Activated CD4-positive, alpha-beta T cell treated with anti-CD3 and anti-CD28 coated beads for 24 hours (primary cell): ENCODE data around the gene MRGPRX2.

Experiments used
- DNase-seq, 2 donors: peaks; one replicate each; pipeline ENCODE4 v3.0.0-alpha.2; 2020; ENCODE audit warnings: low read depth in 2 of 2

MRGPRX2 gene

DNA sequence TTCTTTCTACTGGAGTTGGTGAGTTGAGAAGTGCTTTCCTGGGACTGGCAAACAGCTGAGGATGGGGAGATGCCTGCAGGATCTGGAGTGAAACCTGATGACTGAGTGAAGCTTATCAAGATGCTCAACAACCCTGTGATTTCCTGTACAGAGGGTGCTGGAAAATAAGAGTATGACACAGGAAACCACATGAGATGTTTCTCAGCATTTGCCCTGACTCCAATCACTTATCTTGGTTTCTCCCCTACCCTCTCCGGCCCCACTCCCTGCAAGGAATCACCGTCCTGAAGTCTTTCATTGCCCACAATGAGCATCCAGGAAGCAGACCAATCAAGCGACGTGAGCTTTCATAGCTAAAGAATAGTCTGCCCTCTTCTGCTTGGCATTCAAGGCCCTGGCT lies at the start of gene MRGPRX2:
TSS of gene MRGPRX2 (minus strand) at position 89 of the 400 bp plus-strand sequence. CDS start 4,315 bp downstream, outside the sequence.
- no peak for DNase-seq

DNA sequence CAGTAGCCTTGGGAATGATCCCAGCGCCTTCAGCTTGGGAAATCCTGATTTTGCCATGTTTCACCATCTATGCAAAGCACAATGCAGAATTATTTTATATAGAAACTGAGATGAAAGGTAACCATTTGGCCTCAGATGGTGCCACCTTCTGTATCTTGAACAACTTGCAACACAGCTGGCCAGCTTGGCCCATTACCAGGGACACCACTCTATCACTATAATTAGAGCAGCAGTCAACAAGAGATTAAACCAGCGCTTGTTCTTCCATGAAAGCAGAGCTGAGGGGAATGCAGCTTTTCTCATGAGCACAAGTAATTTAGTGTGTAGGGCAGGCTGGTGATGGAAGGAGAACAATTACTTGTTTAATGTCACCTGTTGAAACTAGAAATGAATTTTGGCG lies 49.8 kb upstream of the MRGPRX2 start:
- DNase-seq = no peak

DNA sequence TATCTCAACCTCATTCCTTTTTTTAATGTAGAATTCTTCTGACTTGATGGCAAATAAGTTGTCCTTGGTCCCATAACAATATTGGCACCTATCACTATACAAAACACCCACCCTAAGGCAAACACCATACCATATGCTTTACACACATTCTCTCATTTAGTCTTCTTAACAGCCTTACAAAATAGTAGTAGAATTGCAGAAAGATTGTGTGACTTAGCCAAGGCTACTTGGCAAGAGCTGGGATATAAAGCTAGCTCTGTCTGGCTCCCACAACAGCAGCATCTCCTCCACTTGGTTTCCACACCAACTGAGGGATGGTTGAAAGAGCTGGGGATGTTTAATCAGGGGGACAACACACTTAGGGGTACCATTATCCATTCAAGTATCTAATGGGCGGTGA lies 46.6 kb upstream of the MRGPRX2 start:
- DNase-seq = no peak

DNA sequence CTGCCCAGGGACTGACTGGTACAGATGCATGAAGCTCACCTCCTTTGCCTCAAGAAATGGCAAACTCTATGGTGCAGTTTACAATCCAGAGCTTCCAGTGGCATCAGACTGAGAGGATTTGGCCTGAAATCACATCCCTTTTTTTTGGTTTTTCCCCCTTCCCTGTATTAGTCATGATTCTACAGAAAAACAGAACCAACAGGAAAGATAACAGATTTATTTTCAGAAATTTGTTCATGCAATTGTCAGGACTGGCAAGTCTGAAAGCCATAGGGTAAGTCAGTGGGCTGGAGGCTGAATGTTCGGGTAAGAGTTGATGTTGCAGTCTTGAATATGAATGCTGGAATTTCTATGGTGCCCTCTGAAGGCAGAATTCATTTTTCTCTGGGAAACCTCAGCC lies 44.5 kb upstream of the MRGPRX2 start:
- no peak for DNase-seq

DNA sequence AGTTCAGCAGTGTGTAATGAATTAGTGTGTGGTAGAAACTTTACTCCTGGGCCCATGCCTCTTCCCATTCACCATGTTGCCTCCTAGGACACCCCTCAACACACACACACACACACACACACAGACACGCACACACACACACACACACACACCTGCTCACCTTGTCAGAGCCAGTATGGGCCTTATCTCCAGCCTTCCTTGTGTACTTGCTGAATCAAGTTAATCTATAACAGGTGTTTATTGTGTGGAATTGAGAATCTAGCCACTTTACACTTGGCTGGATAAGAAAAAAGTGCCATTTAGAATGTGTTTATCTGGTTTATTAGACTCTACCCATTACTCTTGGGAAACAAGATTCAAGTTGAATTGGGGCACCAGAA lies 42.0 kb upstream of the MRGPRX2 start:
- no peak for DNase-seq

DNA sequence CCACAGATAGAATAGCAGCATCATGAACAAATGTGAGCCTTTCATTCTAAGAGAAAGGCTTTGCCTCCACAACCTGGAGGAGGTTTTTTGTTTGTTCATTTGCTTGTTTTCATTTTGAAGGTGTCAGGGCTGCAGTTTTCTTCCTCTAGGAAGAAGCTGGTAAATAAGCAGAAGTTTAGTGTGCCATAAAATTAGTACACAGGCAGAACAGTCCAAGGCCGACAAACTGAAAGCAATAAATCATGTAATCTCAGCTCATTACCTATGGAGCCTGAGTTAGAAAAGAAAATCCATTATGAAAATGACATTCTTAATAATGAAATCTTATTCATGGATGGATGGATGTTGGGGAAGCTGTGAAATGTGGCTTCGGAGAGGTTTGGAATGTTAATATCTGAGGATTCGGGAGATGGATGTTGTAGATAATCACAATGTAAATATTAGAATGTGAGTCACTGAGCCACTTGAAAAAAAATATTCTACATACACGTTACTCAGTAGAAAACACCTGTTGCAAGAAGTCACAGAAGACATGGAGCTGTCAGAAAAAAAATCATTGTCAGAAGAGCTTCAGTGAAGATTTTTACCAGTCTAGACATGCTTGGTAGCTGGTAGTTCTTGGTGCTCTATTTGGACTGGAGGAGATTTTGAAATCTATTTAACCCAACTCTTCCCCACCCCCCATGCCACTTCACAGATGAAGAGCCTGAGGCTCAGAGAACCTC lies 41.4 kb upstream of the MRGPRX2 start:
- DNase-seq = no peak

DNA sequence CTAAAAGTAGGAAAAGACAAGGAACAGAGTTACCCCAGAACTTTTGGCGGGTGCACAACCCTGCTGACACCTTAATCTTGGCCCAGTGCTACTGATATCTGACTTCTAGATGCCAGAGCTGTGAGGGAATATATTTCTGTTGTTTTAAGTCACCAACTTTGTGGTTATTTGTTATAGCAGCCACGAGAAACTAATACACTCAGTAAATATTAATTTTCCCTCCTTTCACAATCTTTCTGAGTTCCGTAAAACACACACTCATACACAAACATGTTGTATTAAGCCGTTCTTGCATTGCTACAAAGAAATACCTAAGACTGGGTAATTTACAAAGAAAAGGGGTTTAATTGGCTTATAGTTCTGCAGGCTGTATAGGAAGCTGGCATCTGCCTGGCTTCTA lies 40.4 kb upstream of the MRGPRX2 start:
- no peak for DNase-seq

DNA sequence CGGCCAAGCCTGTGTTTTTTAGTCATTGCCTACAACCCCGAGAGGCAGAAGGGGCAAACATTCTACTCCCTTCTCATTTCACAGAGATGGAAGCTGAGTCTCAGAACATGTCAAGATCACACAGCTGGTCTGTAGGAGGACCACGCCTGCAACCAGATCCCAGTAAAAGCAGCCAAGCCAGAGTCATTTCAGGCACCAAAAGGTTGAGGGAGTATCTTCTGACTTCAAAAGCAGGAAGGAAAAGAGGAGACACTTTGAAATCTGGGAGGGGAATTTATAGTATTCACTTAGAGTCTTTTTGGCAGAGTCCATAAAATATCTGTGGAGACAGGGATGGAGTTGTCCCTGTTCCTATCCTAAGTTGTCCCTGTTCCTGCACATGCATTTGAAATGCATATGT lies 38.6 kb upstream of the MRGPRX2 start:
- no peak for DNase-seq

DNA sequence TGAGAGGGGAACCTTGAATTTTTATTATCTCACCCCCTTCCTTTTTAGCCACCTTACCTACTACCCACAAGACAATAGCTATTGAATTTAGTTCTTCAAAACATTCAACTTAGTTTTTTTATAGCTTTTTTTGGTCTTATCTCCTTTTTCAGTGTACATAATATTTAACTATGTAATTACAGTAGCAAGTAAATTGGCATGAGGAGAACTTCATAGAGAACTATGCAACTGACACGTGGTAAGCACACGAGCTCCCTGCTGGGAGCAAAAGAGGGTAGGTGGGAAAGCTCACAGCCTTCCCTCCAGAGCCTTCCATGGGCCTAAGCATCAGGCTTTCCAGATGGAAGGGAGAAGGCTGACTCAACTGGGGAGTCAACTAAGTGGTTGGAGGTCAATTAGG lies 34.3 kb upstream of the MRGPRX2 start:
- DNase-seq = no peak

DNA sequence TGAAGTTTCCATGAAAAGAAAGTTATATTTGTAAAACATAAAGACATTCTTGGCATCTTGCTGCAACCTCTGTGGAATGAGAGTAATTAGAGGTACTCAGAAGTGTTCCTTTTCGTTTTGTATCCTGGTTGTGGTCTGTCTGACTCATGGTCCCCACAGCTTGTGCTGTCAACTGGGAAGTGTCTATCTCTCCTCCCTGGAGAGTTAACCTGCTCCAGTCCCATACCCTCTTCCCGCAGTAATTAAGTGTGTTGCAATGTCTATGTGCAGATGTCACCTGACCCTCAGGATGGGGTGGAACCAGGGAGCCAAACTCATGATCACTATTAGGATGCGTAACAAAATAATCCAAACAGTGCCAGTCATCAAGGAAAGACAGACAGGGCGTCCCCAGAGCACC lies 33.5 kb upstream of the MRGPRX2 start:
- DNase-seq = no peak

DNA sequence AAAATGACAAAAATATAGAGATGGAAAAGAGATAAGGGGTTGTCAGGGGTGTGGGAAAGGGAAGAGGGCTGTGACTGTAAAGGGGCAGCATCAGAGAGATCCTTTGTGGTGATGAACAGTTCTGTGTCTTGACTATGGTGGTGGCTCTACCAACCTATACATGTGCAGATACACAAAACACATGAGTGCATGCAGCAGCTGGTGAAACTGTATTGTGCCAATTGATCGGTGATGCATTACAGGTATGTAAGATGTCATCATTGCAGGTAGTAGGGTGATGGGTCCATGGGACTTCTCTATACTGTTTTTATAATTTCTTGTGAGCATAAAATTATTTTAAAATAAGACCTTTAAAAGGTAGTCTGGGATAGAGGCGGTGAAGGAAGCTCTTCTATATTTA lies 32.3 kb upstream of the MRGPRX2 start:
- no peak for DNase-seq

DNA sequence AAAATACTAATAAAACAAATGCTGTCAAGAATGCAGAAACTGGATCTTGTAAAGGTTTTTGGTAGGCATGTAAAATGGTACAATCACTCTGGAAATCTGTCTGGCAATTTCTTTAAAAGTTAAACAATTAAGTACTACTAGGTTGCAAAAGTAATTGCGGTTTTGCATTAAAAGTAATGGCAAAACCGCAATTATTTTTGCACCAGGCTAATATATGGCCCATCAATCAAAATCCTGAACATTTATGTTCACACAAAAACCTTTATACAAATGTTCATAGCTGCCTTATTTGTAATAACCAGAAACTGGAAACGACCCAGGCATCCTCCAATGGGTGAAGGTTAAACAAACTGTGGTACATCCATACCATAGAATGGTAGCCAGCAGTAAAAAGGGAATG lies 31.8 kb upstream of the MRGPRX2 start:
- DNase-seq = no peak

DNA sequence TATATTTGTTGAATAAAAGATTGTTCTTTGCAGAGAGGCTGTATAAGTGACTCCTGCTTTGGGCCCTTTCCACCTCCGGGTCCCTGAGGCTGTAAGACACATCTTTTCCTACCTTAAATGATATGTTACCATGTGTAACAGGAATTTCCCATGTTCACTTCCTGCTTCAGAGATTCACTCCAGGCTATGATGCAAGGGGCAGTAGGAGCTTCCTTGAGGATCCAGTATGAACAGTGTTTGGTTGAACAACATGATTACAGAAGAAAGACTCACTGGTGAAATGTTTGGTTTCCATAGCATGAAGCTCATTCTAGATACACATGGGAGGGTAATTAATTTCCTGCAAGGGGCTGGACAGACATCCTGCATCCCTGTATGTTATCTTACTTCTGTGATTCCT lies 30.8 kb upstream of the MRGPRX2 start:
- DNase-seq = no peak

DNA sequence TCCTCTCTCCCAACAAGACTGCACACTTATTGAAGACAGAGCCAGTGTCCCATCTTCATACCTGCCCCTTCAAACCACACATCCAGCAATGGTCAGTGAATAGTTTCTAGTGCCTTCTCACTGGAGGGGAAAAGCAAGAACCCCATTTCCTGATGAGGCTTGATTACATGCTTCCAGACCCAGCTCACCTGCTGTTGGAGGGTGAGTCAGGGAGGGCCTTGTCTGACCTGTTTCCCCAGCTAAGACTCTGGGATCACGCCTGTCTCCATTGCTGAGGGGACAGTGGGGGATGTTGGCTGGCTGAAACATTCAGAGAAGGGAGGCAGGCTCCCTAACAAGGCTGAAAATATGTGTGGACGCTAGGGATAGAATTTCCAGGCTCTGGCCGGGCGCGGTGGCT lies 28.9 kb upstream of the MRGPRX2 start:
- DNase-seq = no peak

DNA sequence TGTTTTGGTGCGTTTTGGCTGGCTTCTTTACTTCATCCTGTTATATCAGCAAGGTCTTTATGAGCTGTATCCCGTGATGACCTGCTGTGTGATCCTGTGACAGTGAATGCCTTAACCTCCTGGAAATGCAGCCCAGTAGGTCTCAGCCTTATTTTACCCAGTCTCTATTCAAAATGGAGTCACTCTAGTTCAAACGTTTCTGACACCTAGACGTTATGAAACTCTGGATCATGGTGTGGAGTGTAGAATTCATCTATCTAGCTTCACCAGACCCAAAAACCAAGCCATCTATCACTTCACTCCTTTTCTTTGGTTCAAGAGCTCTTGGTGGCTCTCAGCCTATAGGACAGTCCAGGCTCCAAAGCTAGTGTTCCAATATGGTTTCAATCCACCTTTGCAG lies 28.3 kb upstream of the MRGPRX2 start:
- DNase-seq = no peak

DNA sequence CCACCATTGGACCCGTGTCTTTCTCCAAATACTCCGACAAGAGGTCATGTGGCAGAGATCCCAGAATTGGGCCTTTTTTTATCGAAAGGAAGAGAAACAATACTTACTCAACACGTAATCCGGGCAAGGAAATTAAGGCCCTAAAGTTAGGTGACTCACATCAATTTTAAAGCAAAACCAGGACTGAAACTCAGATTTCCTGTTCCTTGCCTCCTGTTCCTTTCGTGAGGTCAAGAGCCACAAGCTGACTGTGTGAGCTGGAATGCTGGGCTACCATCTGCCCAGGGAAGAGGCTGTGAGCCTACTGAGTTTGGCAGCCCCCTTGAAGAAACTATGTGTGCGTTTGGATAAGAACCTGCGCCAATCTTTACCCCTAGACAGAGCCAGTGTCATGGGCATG lies 27.1 kb upstream of the MRGPRX2 start:
- no peak for DNase-seq

DNA sequence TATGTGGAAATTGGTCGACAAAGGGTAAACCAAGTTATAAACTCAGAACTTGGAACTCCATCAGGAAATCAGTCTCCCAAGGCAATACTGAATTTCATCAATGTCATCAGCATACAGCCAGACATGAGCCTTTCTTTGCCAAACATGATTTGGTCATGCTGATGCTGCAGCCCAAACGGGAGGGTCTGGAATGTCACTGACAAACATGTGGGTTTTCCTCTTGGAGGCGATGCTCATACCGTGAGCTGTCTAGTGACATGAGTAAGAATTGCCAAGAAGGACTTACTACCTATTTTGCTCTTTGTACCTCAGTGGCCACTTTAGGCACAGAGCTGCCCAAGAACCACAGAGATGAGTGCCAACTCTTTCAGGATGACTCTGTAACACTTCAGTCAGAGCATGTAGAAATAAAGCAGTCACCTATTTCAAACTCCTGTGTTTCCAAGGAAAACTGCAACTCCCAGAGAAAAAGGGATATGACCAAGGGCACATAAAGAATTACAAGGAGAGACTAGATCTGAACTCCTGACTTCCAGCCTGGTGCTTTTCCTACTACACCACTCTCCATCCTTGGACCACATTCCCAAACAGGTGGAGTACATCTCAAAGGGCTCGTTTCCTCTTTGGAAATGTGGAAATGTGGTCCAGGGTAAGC lies 24.3 kb upstream of the MRGPRX2 start:
- no peak for DNase-seq

DNA sequence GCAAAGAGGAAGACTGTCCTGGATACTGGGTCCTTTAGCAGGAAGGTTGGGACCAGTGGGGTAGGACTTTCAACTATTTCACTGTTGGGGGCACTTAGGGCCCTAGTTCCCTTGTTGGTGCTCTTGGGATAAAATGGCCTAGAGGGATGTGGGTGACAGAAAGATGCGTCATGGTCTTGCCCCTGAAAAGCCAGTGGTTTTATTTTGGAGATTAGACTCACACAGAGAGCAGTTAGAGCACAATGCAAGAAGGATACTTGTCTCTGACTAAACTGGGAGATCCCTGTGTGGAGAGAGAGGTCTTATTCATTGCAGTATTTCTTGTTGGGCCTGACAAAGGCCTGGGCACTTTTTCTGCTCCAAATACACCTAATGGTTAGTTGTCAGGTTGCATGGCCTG lies 22.6 kb upstream of the MRGPRX2 start:
- DNase-seq = no peak

DNA sequence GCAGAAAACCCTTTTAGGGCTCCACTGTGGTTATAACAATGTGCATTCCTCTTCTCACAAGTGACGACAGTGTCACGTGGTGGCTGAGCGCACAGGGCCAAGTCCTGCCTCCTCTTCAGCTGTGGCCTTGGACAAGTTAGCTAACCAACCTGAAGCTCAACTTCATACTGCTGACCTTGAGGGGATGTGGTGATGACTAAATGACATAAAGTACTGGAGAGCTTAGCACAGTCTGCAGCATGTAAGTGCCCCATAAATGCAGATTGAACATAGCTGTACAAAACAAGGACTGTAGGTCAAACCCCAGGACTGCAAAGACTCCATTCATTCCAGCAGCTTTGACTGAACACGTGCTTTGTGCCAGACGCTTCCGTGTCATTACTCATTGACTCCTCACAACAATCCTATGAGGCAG lies 20.1 kb upstream of the MRGPRX2 start:
- no peak for DNase-seq

DNA sequence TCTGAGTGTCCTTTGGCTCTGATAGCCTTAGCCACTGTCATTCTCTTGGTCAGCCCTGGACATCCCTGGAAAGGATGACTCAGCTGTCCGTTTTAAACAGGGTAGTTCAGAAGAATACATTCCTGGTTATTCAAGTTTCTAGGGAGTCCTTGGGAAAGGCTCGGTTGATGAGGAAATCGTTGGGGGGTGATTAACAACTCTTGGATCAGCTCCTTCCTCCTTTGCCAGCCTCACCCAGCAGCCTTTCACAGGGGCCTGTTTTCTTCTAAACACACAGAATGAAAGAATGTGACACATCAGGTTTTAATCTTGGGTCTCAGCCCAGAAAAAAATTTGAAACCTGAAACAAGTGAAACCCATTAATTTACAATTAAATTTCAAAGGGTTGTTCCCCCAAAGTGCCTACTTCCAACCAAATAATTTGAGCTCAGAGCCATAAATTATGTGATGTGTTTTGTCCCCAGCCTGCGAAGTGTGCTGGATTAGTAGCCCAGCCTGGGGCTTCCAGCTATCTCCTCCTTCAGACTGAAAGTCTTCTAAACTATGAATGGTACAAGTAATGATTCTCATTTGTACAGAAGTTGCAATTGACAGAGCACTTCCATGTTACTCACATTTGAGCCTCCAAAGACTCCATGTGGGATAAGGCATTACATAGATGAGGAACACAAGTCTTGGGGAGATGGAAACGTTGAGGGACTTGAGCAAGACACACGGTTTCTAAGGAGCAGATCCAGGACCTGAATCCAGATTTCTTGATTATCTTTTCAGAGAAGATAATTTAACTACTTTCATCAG lies 19.3 kb upstream of the MRGPRX2 start:
- no peak for DNase-seq

DNA sequence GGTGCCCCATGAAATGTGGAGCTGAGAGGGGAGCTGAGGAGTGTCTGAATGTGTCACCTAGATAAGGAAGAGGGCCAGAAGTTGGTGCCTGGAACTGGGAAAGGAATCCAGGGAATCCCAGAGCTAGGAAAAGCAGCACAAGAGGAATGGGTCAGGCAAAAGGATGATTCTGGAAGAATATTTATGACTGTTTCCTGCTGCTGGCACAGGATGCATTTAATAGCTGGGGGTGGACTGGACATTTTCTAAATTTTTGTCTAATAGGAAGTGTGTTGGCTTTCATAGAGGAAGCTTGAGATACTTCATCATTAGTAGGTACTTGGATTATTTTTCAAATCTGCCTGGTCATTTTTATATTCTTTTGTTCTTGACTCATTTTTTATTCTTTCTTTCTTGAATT lies 17.4 kb upstream of the MRGPRX2 start:
- no peak for DNase-seq

DNA sequence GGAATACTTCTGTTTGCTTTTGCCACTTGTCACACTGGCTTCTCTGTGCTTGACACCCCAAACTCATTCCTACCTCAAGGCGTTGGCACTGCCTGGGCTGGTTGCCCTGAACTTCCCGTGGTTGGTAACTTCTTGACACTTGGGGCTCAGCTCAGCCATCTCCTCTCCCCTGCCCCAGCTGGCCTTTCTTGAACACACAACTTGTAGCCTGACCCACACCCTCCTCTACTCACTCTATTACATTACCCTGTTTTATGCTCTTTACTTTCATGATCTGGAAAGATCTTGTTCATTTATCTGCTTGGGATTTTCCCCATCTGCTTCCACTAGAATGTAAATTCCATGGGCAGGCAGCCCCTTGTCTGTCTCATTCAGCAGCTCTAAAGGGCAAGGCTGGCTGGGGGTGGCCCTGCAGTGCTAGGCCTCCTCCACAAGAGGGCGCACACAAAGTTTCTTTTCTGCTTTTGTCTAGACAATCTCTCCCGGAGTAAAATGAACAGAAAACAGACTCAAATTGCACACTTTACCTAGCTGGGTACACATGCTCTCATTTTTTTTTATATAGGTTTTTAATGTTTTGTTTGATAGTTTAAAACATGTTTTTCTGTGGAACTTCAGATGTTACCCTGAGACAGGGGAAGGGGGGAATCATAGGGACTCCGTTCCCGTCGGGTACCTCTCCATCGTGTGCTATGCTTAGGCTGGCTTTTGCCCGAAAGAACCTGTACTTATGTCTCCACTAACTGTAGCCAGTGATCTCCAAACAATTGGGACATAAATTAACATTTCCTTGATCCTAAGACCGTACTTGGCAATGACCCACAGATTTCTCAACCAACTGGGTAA lies 16.4 kb upstream of the MRGPRX2 start:
- DNase-seq = peak; percentile 31 to 49
